ENCODE measurements around the gene PRH2. TPM values are rescaled to one million over a fixed set of nuclear protein-coding genes. Genes with fewer than 3 reads are reported as not detected.

Gene PRH2
- total RNA-seq, 1 experiment from 2014 or later, result 0.52 TPM

DNA sequence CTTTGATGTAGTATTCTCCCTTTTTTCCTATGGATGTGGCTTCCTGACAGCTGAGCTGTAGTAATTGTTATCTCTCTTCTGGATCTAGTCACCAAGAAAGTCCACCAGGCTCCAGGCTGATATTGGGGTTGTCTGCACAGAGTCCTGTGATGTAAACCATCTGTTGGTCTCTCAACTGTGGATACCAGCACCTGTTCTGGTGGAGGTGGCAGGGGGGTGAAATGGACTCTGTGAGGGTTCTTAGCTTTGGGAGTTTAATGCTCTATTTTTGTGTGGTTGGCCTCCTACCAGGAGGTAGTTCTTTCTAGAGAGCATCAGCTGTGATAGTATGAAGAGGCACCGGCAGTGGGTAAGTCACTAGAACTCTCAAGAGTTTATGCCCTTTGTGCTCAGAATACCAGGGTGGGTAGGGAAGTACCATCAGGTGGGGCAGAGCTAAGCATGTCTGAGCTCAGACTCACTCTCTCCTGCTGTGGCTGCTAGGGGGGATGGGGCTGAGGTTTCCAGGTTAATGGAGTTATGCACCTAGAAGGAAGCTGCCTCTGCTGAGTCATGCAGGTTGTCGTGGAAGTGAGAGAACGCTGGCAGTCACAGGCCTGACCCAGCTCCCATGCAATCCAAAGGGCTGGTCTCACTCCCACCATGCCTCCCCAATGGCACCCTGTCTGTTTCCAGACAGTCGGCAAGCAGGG is 13.0 kb downstream of the PRH2 start:
- CTCF ChIA-PET, result interaction anchor here (0.6 to 1.5 kb wide), 4 partner anchors 8 to 614 kb away, joined by 3 to 4 read pairs (median 3); no protein-coding TSS in a partner anchor
- H3K36me3 Mint-ChIP-seq, result peaks cover 39% of the 10 kb centered on the region
- no peaks in the 10 kb centered on the region; the same call in 1 of the 2 replicates for H3K27me3 Mint-ChIP-seq (ENCODE audit: low read depth)
- POLR2A ChIA-PET, result no interaction called here
- H3K9me3 Mint-ChIP-seq, result peaks cover 43% of the 10 kb centered on the region
- peaks cover 21% of the 10 kb centered on the region for H3K4me1 Mint-ChIP-seq
- peak; percentile 24 for DNase-seq (ENCODE audit: low spot score)
- peak; percentile 93 for ATAC-seq
- no peak overlapping the region for H3K4me3 Mint-ChIP-seq
- no peak overlapping the region; the same call in 1 of the 2 replicates for H3K27ac Mint-ChIP-seq
- TF ChIP-seq NFE2L1 (CRISPR knock-in tag; IDR thresholded peaks at IDR 0.05) (peak; percentile 91), IRF2 (CRISPR knock-in tag; IDR thresholded peaks at IDR 0.05; ENCODE audit: borderline replicate concordance, low read depth) (no peak)

DNA sequence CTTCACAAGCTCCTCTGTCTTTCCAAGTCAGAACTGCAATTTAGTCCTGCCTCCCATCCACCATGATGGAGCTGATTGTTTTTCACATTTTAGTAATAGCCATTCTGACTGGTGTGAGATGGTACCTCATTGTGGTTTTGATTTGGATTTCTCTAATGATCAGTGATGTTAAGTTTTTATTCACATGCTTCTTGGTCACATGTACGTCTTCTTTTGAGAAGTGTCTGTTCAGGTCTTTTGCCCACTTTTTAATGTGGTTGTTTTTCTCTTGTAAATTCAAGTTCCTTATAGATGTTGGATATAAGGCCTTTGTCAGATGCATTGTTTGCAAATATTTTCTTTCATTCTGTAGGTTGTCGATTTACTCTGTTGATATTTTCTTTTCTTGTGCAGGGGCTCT is 14.1 kb downstream of the PRH2 start:
- H3K36me3 Mint-ChIP-seq, result peaks cover 50% of the 10 kb centered on the region
- H3K27me3 Mint-ChIP-seq (ENCODE audit: low read depth), result no peaks in the 10 kb centered on the region; the same call in 1 of the 2 replicates
- no peak overlapping the region for H3K4me3 Mint-ChIP-seq
- CTCF ChIA-PET, result no interaction called here
- no peak for DNase-seq (ENCODE audit: low spot score)
- peaks cover 21% of the 10 kb centered on the region for H3K4me1 Mint-ChIP-seq
- no peak for ATAC-seq
- TF ChIP-seq, protein P1, sequence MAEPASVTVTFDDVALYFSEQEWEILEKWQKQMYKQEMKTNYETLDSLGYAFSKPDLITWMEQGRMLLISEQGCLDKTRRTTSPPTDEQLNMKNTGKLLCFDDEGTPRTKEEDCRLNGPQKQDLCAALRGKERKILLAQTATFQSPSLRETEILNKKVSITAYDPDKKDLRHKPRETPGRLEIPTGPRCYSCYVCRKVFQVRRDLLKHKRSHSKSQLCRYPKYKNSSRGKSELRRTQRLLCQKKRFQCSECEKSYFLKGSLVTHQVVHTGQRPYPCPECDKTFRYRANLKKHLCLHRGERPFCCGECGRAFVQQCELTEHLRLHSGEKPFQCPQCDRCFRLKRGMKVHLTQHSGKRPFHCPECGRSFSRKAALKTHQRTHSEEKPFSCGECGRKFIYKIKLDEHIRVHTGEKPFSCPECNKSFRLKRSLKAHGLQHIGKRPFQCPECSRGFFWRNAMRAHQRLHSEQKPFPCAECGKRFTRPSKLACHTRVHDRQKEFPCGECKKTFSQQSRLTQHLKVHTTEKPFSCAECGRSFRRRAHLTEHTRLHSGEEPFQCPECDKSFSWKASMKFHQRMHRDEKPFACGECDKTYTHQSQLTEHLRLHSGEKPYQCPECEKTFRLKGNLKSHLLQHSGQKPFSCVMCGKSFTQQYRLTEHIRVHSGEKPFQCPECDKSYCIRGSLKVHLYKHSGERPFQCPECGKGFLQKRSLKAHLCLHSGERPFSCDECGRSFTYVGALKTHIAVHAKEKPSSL (CRISPR knock-in tag; conservative IDR thresholded peaks at IDR 0.05), result no peak
- TF ChIP-seq, protein P2, sequence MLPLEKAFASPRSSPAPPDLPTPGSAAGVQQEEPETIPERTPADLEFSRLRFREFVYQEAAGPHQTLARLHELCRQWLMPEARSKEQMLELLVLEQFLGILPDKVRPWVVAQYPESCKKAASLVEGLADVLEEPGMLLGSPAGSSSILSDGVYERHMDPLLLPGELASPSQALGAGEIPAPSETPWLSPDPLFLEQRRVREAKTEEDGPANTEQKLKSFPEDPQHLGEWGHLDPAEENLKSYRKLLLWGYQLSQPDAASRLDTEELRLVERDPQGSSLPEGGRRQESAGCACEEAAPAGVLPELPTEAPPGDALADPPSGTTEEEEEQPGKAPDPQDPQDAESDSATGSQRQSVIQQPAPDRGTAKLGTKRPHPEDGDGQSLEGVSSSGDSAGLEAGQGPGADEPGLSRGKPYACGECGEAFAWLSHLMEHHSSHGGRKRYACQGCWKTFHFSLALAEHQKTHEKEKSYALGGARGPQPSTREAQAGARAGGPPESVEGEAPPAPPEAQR (CRISPR knock-in tag; IDR thresholded peaks at IDR 0.05), result no peak
- TF ChIP-seq, protein P3, sequence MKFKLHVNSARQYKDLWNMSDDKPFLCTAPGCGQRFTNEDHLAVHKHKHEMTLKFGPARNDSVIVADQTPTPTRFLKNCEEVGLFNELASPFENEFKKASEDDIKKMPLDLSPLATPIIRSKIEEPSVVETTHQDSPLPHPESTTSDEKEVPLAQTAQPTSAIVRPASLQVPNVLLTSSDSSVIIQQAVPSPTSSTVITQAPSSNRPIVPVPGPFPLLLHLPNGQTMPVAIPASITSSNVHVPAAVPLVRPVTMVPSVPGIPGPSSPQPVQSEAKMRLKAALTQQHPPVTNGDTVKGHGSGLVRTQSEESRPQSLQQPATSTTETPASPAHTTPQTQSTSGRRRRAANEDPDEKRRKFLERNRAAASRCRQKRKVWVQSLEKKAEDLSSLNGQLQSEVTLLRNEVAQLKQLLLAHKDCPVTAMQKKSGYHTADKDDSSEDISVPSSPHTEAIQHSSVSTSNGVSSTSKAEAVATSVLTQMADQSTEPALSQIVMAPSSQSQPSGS (CRISPR knock-in tag; IDR thresholded peaks at IDR 0.05; ENCODE audit: borderline replicate concordance, low read depth), result no peak
- TF ChIP-seq, protein P4, sequence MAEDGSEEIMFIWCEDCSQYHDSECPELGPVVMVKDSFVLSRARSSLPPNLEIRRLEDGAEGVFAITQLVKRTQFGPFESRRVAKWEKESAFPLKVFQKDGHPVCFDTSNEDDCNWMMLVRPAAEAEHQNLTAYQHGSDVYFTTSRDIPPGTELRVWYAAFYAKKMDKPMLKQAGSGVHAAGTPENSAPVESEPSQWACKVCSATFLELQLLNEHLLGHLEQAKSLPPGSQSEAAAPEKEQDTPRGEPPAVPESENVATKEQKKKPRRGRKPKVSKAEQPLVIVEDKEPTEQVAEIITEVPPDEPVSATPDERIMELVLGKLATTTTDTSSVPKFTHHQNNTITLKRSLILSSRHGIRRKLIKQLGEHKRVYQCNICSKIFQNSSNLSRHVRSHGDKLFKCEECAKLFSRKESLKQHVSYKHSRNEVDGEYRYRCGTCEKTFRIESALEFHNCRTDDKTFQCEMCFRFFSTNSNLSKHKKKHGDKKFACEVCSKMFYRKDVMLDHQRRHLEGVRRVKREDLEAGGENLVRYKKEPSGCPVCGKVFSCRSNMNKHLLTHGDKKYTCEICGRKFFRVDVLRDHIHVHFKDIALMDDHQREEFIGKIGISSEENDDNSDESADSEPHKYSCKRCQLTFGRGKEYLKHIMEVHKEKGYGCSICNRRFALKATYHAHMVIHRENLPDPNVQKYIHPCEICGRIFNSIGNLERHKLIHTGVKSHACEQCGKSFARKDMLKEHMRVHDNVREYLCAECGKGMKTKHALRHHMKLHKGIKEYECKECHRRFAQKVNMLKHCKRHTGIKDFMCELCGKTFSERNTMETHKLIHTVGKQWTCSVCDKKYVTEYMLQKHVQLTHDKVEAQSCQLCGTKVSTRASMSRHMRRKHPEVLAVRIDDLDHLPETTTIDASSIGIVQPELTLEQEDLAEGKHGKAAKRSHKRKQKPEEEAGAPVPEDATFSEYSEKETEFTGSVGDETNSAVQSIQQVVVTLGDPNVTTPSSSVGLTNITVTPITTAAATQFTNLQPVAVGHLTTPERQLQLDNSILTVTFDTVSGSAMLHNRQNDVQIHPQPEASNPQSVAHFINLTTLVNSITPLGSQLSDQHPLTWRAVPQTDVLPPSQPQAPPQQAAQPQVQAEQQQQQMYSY (CRISPR knock-in tag; IDR thresholded peaks at IDR 0.05), result no peak
- TF ChIP-seq, protein P5, sequence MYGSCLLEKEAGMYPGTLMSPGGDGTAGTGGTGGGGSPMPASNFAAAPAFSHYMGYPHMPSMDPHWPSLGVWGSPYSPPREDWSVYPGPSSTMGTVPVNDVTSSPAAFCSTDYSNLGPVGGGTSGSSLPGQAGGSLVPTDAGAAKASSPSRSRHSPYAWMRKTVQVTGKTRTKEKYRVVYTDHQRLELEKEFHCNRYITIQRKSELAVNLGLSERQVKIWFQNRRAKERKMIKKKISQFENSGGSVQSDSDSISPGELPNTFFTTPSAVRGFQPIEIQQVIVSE (CRISPR knock-in tag; IDR thresholded peaks at IDR 0.05; ENCODE audit: borderline replicate concordance), result no peak
- TF ChIP-seq, protein P6, sequence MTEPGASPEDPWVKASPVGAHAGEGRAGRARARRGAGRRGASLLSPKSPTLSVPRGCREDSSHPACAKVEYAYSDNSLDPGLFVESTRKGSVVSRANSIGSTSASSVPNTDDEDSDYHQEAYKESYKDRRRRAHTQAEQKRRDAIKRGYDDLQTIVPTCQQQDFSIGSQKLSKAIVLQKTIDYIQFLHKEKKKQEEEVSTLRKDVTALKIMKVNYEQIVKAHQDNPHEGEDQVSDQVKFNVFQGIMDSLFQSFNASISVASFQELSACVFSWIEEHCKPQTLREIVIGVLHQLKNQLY (CRISPR knock-in tag; IDR thresholded peaks at IDR 0.05), result no peak
- TF ChIP-seq MYBL2 (CRISPR knock-in tag; IDR thresholded peaks at IDR 0.05), result no peak
- TF ChIP-seq GTF2I (CRISPR knock-in tag; conservative IDR thresholded peaks at IDR 0.05), result no peak
- TF ChIP-seq NFATC4 (CRISPR knock-in tag; IDR thresholded peaks at IDR 0.05), result no peak
- TF ChIP-seq NR3C1 (CRISPR knock-in tag; conservative IDR thresholded peaks at IDR 0.05; ENCODE audit: low read depth), result no peak
- no peak for TF ChIP-seq NR2C2 (CRISPR knock-in tag; IDR thresholded peaks at IDR 0.05)
- POLR2A ChIA-PET, result no interaction called here
- H3K9me3 Mint-ChIP-seq, result peaks cover 54% of the 10 kb centered on the region
- H3K27ac Mint-ChIP-seq, result no peak overlapping the region

Data from WTC11 (cell line).